Large intestine (tissue), 3 donors: ENCODE results near the gene BORCS5. TPM values are rescaled to one million over a fixed set of nuclear protein-coding genes. Genes with fewer than 3 reads are reported as not detected.
A peak's percentile ranks its signal among the peaks of the same experiment; 100 is the strongest.

Source experiments
- DNase-seq, 2 donors: peaks; one replicate each; pipeline versions ENCODE4 v3.0.0 to v3.0.0-alpha.2; 2013
- H3K27ac ChIP-seq: one replicate; pipeline ENCODE4 v1.5.1; 2013; ENCODE audit warnings: low read length
- H3K27me3 ChIP-seq: 2 replicates; pipeline ENCODE4 v1.6.1; 2013; ENCODE audit warnings: low read length; ENCODE audit not compliant: control insufficient read depth, insufficient read depth
- H3K36me3 ChIP-seq: 2 replicates; pipeline ENCODE4 v1.6.1; 2013; ENCODE audit warnings: low read length; ENCODE audit not compliant: control insufficient read depth, insufficient read depth
- H3K4me1 ChIP-seq: one replicate; pipeline ENCODE4 v1.6.1; 2013; ENCODE audit warnings: low read length; ENCODE audit not compliant: control insufficient read depth, insufficient read depth
- H3K4me3 ChIP-seq: one replicate; pipeline ENCODE4 v1.5.1; 2013; ENCODE audit warnings: low read length
- H3K9me3 ChIP-seq: one replicate; pipeline ENCODE4 v1.6.1; 2013; ENCODE audit warnings: mild to moderate bottlenecking, low read depth, low read length, moderate library complexity; ENCODE audit not compliant: control insufficient read depth
- WGBS: methylation state at CpG from one replicate; pipeline ENCODE4 v1.1.5; 2013; ENCODE audit warnings: low lambda C conversion rate; ENCODE audit not compliant: insufficient coverage; 5-methylcytosine and 5-hydroxymethylcytosine counted together
- polyA plus RNA-seq: library from polyadenylated mRNA; unstranded; fragments of 120-200 nt; gene quantifications from one replicate; pipeline ENCODE4 v1.2.1, GENCODE V29; 2013

The BORCS5 gene
- polyA plus RNA-seq, 1 donor = 6.4 TPM

GRCh38 chr12:12353276-12353675, 3.6 kb upstream of the BORCS5 start:
- DNase-seq = no peak
- Histone ChIP-seq H3K27me3 (no peaks in the 10 kb centered on the region), H3K4me3 (no peak overlapping the region), H3K9me3 (peaks cover 3% of the 10 kb centered on the region), H3K27ac (no peak overlapping the region), H3K36me3 (no peaks in the 10 kb centered on the region), H3K4me1 (peaks cover 17% of the 10 kb centered on the region)
- no CpG with 5 or more reads among the region's 1 CpG for WGBS

GRCh38 chr12:12353807-12354206, 3.1 kb upstream of the BORCS5 start:
- no peak overlapping the region for H3K4me3 ChIP-seq
- 43% methylated on average over 1 of the region's 5 CpGs for WGBS
- peaks cover 3% of the 10 kb centered on the region for H3K9me3 ChIP-seq
- no peaks in the 10 kb centered on the region for H3K36me3 ChIP-seq
- peaks cover 22% of the 10 kb centered on the region for H3K4me1 ChIP-seq
- H3K27me3 ChIP-seq = no peaks in the 10 kb centered on the region
- no peak for DNase-seq
- H3K27ac ChIP-seq = no peak overlapping the region

- Histone ChIP-seq H3K4me3 (peak overlapping the region; percentile 71), H3K4me1 (peaks cover 13% of the 10 kb centered on the region), H3K9me3 (no peaks in the 10 kb centered on the region), H3K36me3 (no peaks in the 10 kb centered on the region), H3K27me3 (no peaks in the 10 kb centered on the region), H3K27ac (peak overlapping the region; percentile 90)
- 71% methylated on average over 1 of the region's 5 CpGs for WGBS
- DNase-seq = no peak
Observed at GRCh38 chr12:12356467-12356895, 397 bp upstream of the BORCS5 start.

- no peaks in the 10 kb centered on the region for H3K9me3 ChIP-seq
- DNase-seq = no peak
- H3K27me3 ChIP-seq = no peaks in the 10 kb centered on the region
- peaks cover 8% of the 10 kb centered on the region for H3K4me1 ChIP-seq
- H3K4me3 ChIP-seq = peak overlapping the region; percentile 71
- 69% methylated on average over 3 of the region's 10 CpGs for WGBS
- peak overlapping the region; percentile 90 for H3K27ac ChIP-seq
- no peaks in the 10 kb centered on the region for H3K36me3 ChIP-seq
Observed at GRCh38 chr12:12357719-12358461, 1.0 kb downstream of the BORCS5 start.

- Histone ChIP-seq H3K4me1 (peaks cover 8% of the 10 kb centered on the region), H3K9me3 (no peaks in the 10 kb centered on the region), H3K27me3 (no peaks in the 10 kb centered on the region), H3K36me3 (no peaks in the 10 kb centered on the region), H3K27ac (peak overlapping the region; percentile 90), H3K4me3 (no peak overlapping the region)
- 100% methylated on average over 1 of the region's 4 CpGs for WGBS
- DNase-seq = no peak
Observed at GRCh38 chr12:12358528-12358927, 1.6 kb downstream of the BORCS5 start.

- no peaks in the 10 kb centered on the region for H3K36me3 ChIP-seq
- no peak for DNase-seq
- no peak overlapping the region for H3K27ac ChIP-seq
- H3K9me3 ChIP-seq = no peaks in the 10 kb centered on the region
- no peaks in the 10 kb centered on the region for H3K27me3 ChIP-seq
- H3K4me3 ChIP-seq = no peak overlapping the region
- H3K4me1 ChIP-seq = no peaks in the 10 kb centered on the region
- WGBS = no CpG with 5 or more reads among the region's 4 CpGs
Observed at GRCh38 chr12:12364787-12365445, 8.0 kb downstream of the BORCS5 start.

- H3K27me3 ChIP-seq = no peaks in the 10 kb centered on the region
- no peaks in the 10 kb centered on the region for H3K4me1 ChIP-seq
- H3K4me3 ChIP-seq = no peak overlapping the region
- no CpG with 5 or more reads among the region's 5 CpGs for WGBS
- DNase-seq = no peak
- H3K36me3 ChIP-seq = no peaks in the 10 kb centered on the region
- no peaks in the 10 kb centered on the region for H3K9me3 ChIP-seq
- H3K27ac ChIP-seq = no peak overlapping the region
Observed at GRCh38 chr12:12365446-12365802, 8.5 kb downstream of the BORCS5 start.

GRCh38 chr12:12365931-12366431, 9.1 kb downstream of the BORCS5 start:
- no peaks in the 10 kb centered on the region for H3K27me3 ChIP-seq
- H3K36me3 ChIP-seq = no peaks in the 10 kb centered on the region
- H3K4me1 ChIP-seq = no peaks in the 10 kb centered on the region
- no peaks in the 10 kb centered on the region for H3K9me3 ChIP-seq
- H3K27ac ChIP-seq = no peak overlapping the region
- 57% methylated on average over 1 of the region's 4 CpGs for WGBS
- DNase-seq = no peak
- no peak overlapping the region for H3K4me3 ChIP-seq

GRCh38 chr12:12366701-12367481, 10.0 kb downstream of the BORCS5 start:
- H3K27ac ChIP-seq = no peak overlapping the region
- 87% methylated on average over 3 of the region's 4 CpGs for WGBS
- DNase-seq = no peak

GRCh38 chr12:12367482-12367998, 10.7 kb downstream of the BORCS5 start:
- no peaks in the 10 kb centered on the region for H3K36me3 ChIP-seq
- no peak overlapping the region for H3K27ac ChIP-seq
- DNase-seq = no peak
- no peaks in the 10 kb centered on the region for H3K9me3 ChIP-seq
- WGBS = 88% methylated on average over 1 of the region's 4 CpGs
- no peaks in the 10 kb centered on the region for H3K4me1 ChIP-seq
- no peak overlapping the region for H3K4me3 ChIP-seq
- no peaks in the 10 kb centered on the region for H3K27me3 ChIP-seq

More at GRCh38 chr12:12366701-12367481, 10.0 kb downstream of the BORCS5 start:
- no peaks in the 10 kb centered on the region for H3K36me3 ChIP-seq
- no peak overlapping the region for H3K4me3 ChIP-seq
- no peaks in the 10 kb centered on the region for H3K4me1 ChIP-seq
- no peaks in the 10 kb centered on the region for H3K9me3 ChIP-seq
- H3K27me3 ChIP-seq = no peaks in the 10 kb centered on the region
